Neural cell (in vitro differentiated cells): ENCODE results near the gene FAM20C. TPM values are rescaled to one million over a fixed set of nuclear protein-coding genes. Genes with fewer than 3 reads are reported as not detected.

Experiments used
- H2AFZ ChIP-seq: fragments of 200-600, 300-800 bp; sonication (generic), shearing (Covaris generic); 2 replicates; pipeline ENCODE4 v1.6.0; 2014; ENCODE audit warnings: low read depth, mild to moderate bottlenecking, antibody characterized with exemption, low read length, moderate library complexity
- H3F3A ChIP-seq: fragments of 200-600 bp; shearing (Covaris generic); 2 replicates; pipeline ENCODE4 v1.6.1; 2016; ENCODE audit warnings: mild to moderate bottlenecking, moderate library complexity, mixed read lengths, antibody characterized with exemption, low read length; ENCODE audit not compliant: insufficient read depth, poor library complexity, severe bottlenecking
- H3K27ac ChIP-seq: fragments of 200-600, 300-800 bp; sonication (generic), shearing (Covaris generic); 2 replicates; pipeline ENCODE4 v1.5.1; 2014; ENCODE audit warnings: mild to moderate bottlenecking, low read length, moderate library complexity
- H3K27me3 ChIP-seq: fragments of 300-800, 200-600 bp; sonication (generic), shearing (Covaris generic); 2 replicates; pipeline ENCODE4 v1.6.0; 2014; ENCODE audit warnings: mild to moderate bottlenecking, low read depth, low read length, moderate library complexity; ENCODE audit not compliant: insufficient read depth
- H3K36me3 ChIP-seq: fragments of 300-800, 200-600 bp; sonication (generic), shearing (Covaris generic); 2 replicates; pipeline ENCODE4 v1.5.1; 2014; ENCODE audit warnings: mild to moderate bottlenecking, antibody characterized with exemption, low read length, moderate library complexity; ENCODE audit not compliant: insufficient read depth
- H3K4me2 ChIP-seq: fragments of 300-800, 200-600 bp; sonication (generic), shearing (Covaris generic); 2 replicates; pipeline ENCODE4 v1.6.0; 2014; ENCODE audit warnings: mild to moderate bottlenecking, low read length
- H3K4me3 ChIP-seq: fragments of 300-800, 200-600 bp; sonication (generic), shearing (Covaris generic); 2 replicates; pipeline ENCODE4 v1.5.1; 2014; ENCODE audit warnings: mild to moderate bottlenecking, low read length, moderate library complexity
- H3K79me2 ChIP-seq: fragments of 200-600 bp; shearing (Covaris generic); replicated peaks from 2 replicates; pipeline ENCODE4 v1.6.0; 2014; ENCODE audit warnings: mild to moderate bottlenecking, low read length, moderate library complexity; ENCODE audit not compliant: insufficient read depth
- H3K9ac ChIP-seq: fragments of 300-800, 200-600 bp; sonication (generic), shearing (Covaris generic); 2 replicates; pipeline ENCODE4 v1.6.1; 2016; ENCODE audit warnings: mild to moderate bottlenecking, low read length, mixed read lengths
- H3K9me2 ChIP-seq: fragments of 200-600 bp; shearing (Covaris generic); 2 replicates; pipeline ENCODE4 v1.6.1; 2016; ENCODE audit warnings: mild to moderate bottlenecking, low read length, mixed read lengths; ENCODE audit not compliant: insufficient read depth
- H3K9me3 ChIP-seq: fragments of 200-600, 300-800 bp; sonication (generic), shearing (Covaris generic); 2 replicates; pipeline ENCODE4 v1.6.1; 2016; ENCODE audit warnings: mild to moderate bottlenecking, mixed run types, low read length, moderate library complexity, mixed read lengths
- H4K20me1 ChIP-seq: fragments of 200-600 bp; shearing (Covaris generic); 2 replicates; pipeline ENCODE4 v1.6.1; 2016; ENCODE audit warnings: mild to moderate bottlenecking, mixed run types; ENCODE audit not compliant: insufficient read depth
- EP300 ChIP-seq: fragments of 450-650 bp; conservative IDR thresholded peaks from 2 replicates; pipeline ENCODE4 v1.6.1; 2014; ENCODE audit warnings: antibody characterized with exemption, mild to moderate bottlenecking, moderate library complexity; ENCODE audit not compliant: poor library complexity, severe bottlenecking
- EZH2 ChIP-seq: fragments of 200-600, 300-800 bp; shearing (Covaris generic), sonication (generic); IDR thresholded peaks from 2 replicates; pipeline ENCODE4 v1.6.1; 2014; ENCODE audit warnings: antibody characterized with exemption, low read length, borderline replicate concordance, mild to moderate bottlenecking; ENCODE audit not compliant: insufficient read depth, poor library complexity, severe bottlenecking
- MXI1 ChIP-seq: fragments of 450-650 bp; conservative IDR thresholded peaks from 2 replicates; pipeline ENCODE4 v1.6.1; 2014; ENCODE audit warnings: antibody characterized with exemption, mild to moderate bottlenecking; ENCODE audit not compliant: poor library complexity, severe bottlenecking
- POLR2AphosphoS5 ChIP-seq: IDR thresholded peaks from 2 replicates; pipeline ENCODE4 v1.6.1; 2012
- RAD21 ChIP-seq: fragments of 450-650 bp; conservative IDR thresholded peaks from 2 replicates; pipeline ENCODE4 v1.6.1; 2014; ENCODE audit warnings: antibody characterized with exemption, mild to moderate bottlenecking, moderate library complexity
- SMC3 ChIP-seq: fragments of 450-650 bp; conservative IDR thresholded peaks from 2 replicates; pipeline ENCODE4 v1.6.1; 2014; ENCODE audit warnings: antibody characterized with exemption, mild to moderate bottlenecking, moderate library complexity; ENCODE audit not compliant: poor library complexity
- TAF1 ChIP-seq: IDR thresholded peaks from 2 replicates; pipeline ENCODE4 v1.6.1; 2012; ENCODE audit warnings: low read depth
- polyA plus RNA-seq: library from polyadenylated mRNA; depleted of rRNA; stranded (reverse); fragments of >200 nt; gene quantifications from 2 replicates; pipeline ENCODE4 v1.2.3, GENCODE V29; 2014
- TF ChIP-seq, protein P1 (sequence below): IDR thresholded peaks from 2 replicates; pipeline ENCODE4 v1.6.1; 2012; ENCODE audit warnings: borderline replicate concordance
- TF ChIP-seq, protein P2 (sequence below): fragments of 450-650 bp; IDR thresholded peaks from 2 replicates; pipeline ENCODE4 v1.5.1; 2014; ENCODE audit warnings: antibody characterized with exemption, mild to moderate bottlenecking, moderate library complexity; ENCODE audit not compliant: poor library complexity, severe bottlenecking

The FAM20C gene
- polyA plus RNA-seq, 1 donor from 2014 or later = 22.7 TPM

DNA sequence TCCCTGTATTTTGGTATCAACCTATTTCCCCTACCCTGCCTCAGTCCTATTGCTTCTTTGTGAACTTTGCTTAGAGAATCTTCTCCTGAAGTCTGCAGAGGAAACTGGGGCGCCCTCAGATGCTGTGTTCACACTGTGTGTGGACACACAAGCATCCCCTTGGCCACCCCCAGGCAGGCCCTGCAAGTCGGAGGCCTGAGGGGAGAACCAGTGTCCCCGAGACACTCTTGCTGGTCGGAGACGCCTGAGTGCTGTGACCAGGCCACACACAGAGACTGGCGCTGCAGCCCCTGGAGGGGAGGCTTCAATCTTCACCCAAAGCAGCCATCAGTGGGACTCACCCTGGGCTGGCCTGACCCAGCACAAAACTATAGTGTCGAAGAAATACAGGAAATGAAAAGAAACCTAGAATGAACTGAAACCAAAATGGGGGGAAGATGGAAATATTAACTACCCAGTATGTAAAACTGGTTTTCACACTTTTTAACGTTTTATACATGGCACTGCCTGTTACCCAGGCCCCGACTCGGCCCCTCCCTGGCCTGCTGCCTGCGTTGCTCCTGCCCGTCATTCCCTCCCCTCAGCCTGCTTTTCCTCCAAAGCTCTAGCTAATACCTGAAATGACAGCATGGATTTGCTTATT lies 48.4 kb upstream of the FAM20C start:
- Histone ChIP-seq H3K27ac (no peak overlapping the region), H3K4me2 (no peak overlapping the region), H3K9ac (no peak overlapping the region), H3K4me3 (no peak overlapping the region), H2AFZ (no peak overlapping the region), H3K36me3 (no peaks in the 10 kb centered on the region), H3K9me3 (no peaks in the 10 kb centered on the region), H3K27me3 (no peaks in the 10 kb centered on the region), H3K9me2 (no peaks in the 10 kb centered on the region), H3K79me2 (no peaks in the 10 kb centered on the region), H3F3A (no peaks in the 10 kb centered on the region), H4K20me1 (no peaks in the 10 kb centered on the region)
- TF ChIP-seq, protein P1, sequence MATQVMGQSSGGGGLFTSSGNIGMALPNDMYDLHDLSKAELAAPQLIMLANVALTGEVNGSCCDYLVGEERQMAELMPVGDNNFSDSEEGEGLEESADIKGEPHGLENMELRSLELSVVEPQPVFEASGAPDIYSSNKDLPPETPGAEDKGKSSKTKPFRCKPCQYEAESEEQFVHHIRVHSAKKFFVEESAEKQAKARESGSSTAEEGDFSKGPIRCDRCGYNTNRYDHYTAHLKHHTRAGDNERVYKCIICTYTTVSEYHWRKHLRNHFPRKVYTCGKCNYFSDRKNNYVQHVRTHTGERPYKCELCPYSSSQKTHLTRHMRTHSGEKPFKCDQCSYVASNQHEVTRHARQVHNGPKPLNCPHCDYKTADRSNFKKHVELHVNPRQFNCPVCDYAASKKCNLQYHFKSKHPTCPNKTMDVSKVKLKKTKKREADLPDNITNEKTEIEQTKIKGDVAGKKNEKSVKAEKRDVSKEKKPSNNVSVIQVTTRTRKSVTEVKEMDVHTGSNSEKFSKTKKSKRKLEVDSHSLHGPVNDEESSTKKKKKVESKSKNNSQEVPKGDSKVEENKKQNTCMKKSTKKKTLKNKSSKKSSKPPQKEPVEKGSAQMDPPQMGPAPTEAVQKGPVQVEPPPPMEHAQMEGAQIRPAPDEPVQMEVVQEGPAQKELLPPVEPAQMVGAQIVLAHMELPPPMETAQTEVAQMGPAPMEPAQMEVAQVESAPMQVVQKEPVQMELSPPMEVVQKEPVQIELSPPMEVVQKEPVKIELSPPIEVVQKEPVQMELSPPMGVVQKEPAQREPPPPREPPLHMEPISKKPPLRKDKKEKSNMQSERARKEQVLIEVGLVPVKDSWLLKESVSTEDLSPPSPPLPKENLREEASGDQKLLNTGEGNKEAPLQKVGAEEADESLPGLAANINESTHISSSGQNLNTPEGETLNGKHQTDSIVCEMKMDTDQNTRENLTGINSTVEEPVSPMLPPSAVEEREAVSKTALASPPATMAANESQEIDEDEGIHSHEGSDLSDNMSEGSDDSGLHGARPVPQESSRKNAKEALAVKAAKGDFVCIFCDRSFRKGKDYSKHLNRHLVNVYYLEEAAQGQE = no peak
- TF ChIP-seq TAF1 (no peak), RAD21 (no peak), MXI1 (no peak), SMC3 (no peak), POLR2AphosphoS5 (no peak), EZH2 (no peak), EP300 (no peak)
- TF ChIP-seq, protein P2, sequence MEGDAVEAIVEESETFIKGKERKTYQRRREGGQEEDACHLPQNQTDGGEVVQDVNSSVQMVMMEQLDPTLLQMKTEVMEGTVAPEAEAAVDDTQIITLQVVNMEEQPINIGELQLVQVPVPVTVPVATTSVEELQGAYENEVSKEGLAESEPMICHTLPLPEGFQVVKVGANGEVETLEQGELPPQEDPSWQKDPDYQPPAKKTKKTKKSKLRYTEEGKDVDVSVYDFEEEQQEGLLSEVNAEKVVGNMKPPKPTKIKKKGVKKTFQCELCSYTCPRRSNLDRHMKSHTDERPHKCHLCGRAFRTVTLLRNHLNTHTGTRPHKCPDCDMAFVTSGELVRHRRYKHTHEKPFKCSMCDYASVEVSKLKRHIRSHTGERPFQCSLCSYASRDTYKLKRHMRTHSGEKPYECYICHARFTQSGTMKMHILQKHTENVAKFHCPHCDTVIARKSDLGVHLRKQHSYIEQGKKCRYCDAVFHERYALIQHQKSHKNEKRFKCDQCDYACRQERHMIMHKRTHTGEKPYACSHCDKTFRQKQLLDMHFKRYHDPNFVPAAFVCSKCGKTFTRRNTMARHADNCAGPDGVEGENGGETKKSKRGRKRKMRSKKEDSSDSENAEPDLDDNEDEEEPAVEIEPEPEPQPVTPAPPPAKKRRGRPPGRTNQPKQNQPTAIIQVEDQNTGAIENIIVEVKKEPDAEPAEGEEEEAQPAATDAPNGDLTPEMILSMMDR = no peak

GRCh38 chr7:144454-144826 lies 47.9 kb upstream of the FAM20C start:
- H3K9ac ChIP-seq = no peak overlapping the region
- H3K79me2 ChIP-seq = no peaks in the 10 kb centered on the region
- H3K9me2 ChIP-seq = no peaks in the 10 kb centered on the region
- no peak overlapping the region for H2AFZ ChIP-seq
- H3K4me2 ChIP-seq = no peak overlapping the region
- no peaks in the 10 kb centered on the region for H3K27me3 ChIP-seq
- H3K9me3 ChIP-seq = no peaks in the 10 kb centered on the region
- no peaks in the 10 kb centered on the region for H3F3A ChIP-seq
- no peaks in the 10 kb centered on the region for H4K20me1 ChIP-seq
- no peak for TF ChIP-seq TAF1
- TF ChIP-seq, protein P1 = no peak
- TF ChIP-seq MXI1 = no peak
- TF ChIP-seq RAD21 = no peak
- TF ChIP-seq, protein P2 = no peak
- TF ChIP-seq POLR2AphosphoS5 = no peak
- TF ChIP-seq SMC3 = no peak
- H3K27ac ChIP-seq = no peak overlapping the region
- no peak overlapping the region for H3K4me3 ChIP-seq
- no peaks in the 10 kb centered on the region for H3K36me3 ChIP-seq
